Prostate gland (tissue), 2 donors: ENCODE results near the gene NOL3. TPM values are rescaled to one million over a fixed set of nuclear protein-coding genes. Genes with fewer than 3 reads are reported as not detected.
A peak's percentile ranks its signal among the peaks of the same experiment; 100 is the strongest.

Experiments used
- DNase-seq: peaks from one replicate; pipeline ENCODE4 v3.0.0-alpha.2; 2019; ENCODE audit warnings: low spot score
- H3K27ac ChIP-seq, 2 donors: fragments of 200-600 bp; sonication (generic); 2 replicates each; pipeline ENCODE4 v1.5.1; 2017 to 2019
- H3K27me3 ChIP-seq: fragments of 200-600 bp; sonication (generic); replicated peaks from 2 replicates; pipeline ENCODE4 v1.5.1; 2019; ENCODE audit not compliant: insufficient read depth
- H3K36me3 ChIP-seq, 2 donors: fragments of 200-600 bp; sonication (generic); 1 replicate in 1 of 2; 2 replicates in 1 of 2; pipeline versions ENCODE4 v1.5.1 to v1.8.1; 2017 to 2019
- H3K4me1 ChIP-seq: fragments of 200-600 bp; sonication (generic); replicated peaks from 2 replicates; pipeline ENCODE4 v1.5.1; 2019
- H3K4me3 ChIP-seq, 2 donors: fragments of 200-600 bp; sonication (generic); 2 replicates each; pipeline ENCODE4 v1.5.1; 2017 to 2019
- H3K9me3 ChIP-seq: fragments of 200-600 bp; sonication (generic); 2 replicates; pipeline ENCODE4 v1.5.1; 2017
- CTCF ChIP-seq, 4 experiments: fragments of 200-600 bp in 2 of 4; fragments of 450-650 bp in 2 of 4; sonication (generic) in 2 of 4; IDR thresholded peaks; 1 replicate in 3 of 4; 2 replicates in 1 of 4; pipeline ENCODE4 v1.5.1; 2016 to 2019; ENCODE audit warnings: antibody characterized with exemption in 4 of 4, mild to moderate bottlenecking in 2 of 4, moderate library complexity in 2 of 4
- POLR2A ChIP-seq: fragments of 450-650 bp; IDR thresholded peaks from one replicate; pipeline ENCODE4 v1.6.1; 2016; ENCODE audit warnings: antibody characterized with exemption, mild to moderate bottlenecking
- POLR2AphosphoS5 ChIP-seq: sonication (generic); formaldehyde crosslinking; IDR thresholded peaks from one replicate; pipeline ENCODE4 v1.6.1; 2017; ENCODE audit warnings: antibody characterized with exemption
- WGBS: methylation state at CpG from one replicate; pipeline ENCODE4 v1.1.5; 2018; 5-methylcytosine and 5-hydroxymethylcytosine counted together
- intact Hi-C: fragments of 100-400 bp; cut with DNase I; formaldehyde crosslinking; loops from one replicate; pipeline ENCODE4 v1.14.2; 2022
- total RNA-seq, 2 donors: library from RNA; depleted of rRNA; stranded (reverse); fragments of >200 nt; gene quantifications; one replicate each; pipeline ENCODE4 v1.1.0, GENCODE V29; 2016

NOL3 gene
- total RNA-seq, 2 donors from 2014 or later, result 60.8 to 129 TPM

GRCh38 chr16:67173323-67173722 is 3.0 kb downstream of the NOL3 start:
- Histone ChIP-seq H3K4me1 (peaks cover 25% of the 10 kb centered on the region), H3K27ac (peak overlapping the region; percentile 90 to 96), H3K9me3 (no peaks in the 10 kb centered on the region), H3K27me3 (no peaks in the 10 kb centered on the region), H3K36me3 (no peaks in the 10 kb centered on the region), H3K4me3 (peak overlapping the region; percentile 26 to 38)
- 89% methylated on average over 1 of the region's 1 CpG for WGBS
- DNase-seq, result no peak
- TF ChIP-seq POLR2AphosphoS5, result no peak
- TF ChIP-seq POLR2A, result no peak
- TF ChIP-seq CTCF (IDR thresholded peaks at IDR 0.05), result no peak
- intact Hi-C loops, result no loop called here

DNA sequence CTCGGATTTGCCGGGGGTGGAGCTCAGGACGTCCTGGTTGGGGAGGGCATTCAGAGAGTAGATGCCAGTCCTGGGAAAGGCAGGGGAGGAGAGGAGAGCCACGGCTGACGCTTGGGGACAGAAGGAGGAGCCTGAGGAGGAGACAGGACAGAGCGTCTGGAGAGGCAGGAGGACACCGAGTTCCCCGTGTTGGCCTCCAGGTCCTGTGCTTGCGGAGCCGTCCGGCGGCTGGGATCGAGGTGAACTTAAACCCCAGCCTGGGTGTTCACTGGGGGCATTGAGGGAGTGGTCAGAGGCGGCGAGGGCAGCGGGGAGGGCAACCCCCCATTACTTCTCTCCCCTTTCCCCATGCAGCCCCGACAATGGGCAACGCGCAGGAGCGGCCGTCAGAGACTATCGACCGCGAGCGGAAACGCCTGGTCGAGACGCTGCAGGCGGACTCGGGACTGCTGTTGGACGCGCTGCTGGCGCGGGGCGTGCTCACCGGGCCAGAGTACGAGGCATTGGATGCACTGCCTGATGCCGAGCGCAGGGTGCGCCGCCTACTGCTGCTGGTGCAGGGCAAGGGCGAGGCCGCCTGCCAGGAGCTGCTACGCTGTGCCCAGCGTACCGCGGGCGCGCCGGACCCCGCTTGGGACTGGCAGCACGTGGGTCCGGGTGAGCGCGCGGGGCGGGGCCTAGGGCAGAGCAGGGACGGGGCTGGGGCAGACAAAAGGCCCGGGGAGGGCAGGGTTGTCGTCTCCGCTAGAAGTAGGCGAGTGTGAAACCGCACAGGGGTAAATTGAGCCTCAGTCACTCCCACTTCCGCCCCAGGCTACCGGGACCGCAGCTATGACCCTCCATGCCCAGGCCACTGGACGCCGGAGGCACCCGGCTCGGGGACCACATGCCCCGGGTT is 3.7 kb downstream of the NOL3 start:
- H3K27ac ChIP-seq, result peak overlapping the region; percentile 90 to 96
- peak; percentile 88 for DNase-seq
- WGBS, result 2% methylated on average over 47 of the region's 71 CpGs
- H3K36me3 ChIP-seq, result no peaks in the 10 kb centered on the region
- H3K27me3 ChIP-seq, result no peaks in the 10 kb centered on the region
- H3K9me3 ChIP-seq, result no peaks in the 10 kb centered on the region
- H3K4me1 ChIP-seq, result peaks cover 24% of the 10 kb centered on the region
- H3K4me3 ChIP-seq, result peak overlapping the region; percentile 26 to 38
- intact Hi-C loops, result no loop called here
- TF ChIP-seq POLR2A (peak; percentile 67), CTCF (IDR thresholded peaks at IDR 0.05) (peak in 3 of 4 experiments; percentile 29 to 61 (median 51)), POLR2AphosphoS5 (peak; percentile 75)

DNA sequence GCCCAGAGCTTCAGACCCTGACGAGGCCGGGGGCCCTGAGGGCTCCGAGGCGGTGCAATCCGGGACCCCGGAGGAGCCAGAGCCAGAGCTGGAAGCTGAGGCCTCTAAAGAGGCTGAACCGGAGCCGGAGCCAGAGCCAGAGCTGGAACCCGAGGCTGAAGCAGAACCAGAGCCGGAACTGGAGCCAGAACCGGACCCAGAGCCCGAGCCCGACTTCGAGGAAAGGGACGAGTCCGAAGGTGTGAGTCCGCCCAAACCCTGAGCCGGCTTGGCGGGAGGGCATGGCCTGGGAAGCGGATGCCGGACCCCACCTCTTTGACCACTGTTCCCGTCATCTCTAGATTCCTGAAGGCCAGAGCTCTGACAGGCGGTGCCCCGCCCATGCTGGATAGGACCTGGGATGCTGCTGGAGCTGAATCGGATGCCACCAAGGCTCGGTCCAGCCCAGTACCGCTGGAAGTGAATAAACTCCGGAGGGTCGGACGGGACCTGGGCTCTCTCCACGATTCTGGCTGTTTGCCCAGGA is 4.4 kb downstream of the NOL3 start:
- 57% methylated on average over 24 of the region's 31 CpGs for WGBS

DNA sequence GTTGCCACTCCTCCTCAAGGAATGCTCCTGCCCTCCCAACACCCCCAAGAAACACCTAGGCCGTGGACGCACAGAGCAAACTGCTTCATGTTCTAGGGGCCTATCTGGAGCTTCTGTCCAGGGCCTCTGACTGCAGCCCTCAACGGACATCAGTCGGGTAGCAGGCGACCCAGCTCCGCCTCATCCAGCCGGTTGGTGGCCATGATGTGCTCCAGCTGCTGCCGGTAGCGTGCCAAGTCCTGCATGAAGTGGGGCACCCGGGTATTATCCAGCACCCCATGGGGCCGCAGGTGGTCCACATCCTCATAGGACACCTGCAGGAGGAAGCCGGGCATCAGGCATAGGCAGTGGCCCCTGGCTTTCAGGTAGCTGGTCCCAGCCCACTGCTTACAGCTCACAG is 6.3 kb downstream of the NOL3 start:
- H3K4me3 ChIP-seq, result no peak overlapping the region
- peaks cover 15% of the 10 kb centered on the region for H3K4me1 ChIP-seq
- H3K27me3 ChIP-seq, result no peaks in the 10 kb centered on the region
- intact Hi-C loops, result no loop called here
- no peaks in the 10 kb centered on the region for H3K36me3 ChIP-seq
- no peak for DNase-seq
- no peaks in the 10 kb centered on the region for H3K9me3 ChIP-seq
- TF ChIP-seq POLR2AphosphoS5 (no peak), CTCF (IDR thresholded peaks at IDR 0.05) (no peak), POLR2A (no peak)
- WGBS, result 81% methylated on average over 12 of the region's 12 CpGs
- H3K27ac ChIP-seq, result no peak overlapping the region

More for the DNA sequence above, 4.4 kb downstream of the NOL3 start:
- Histone ChIP-seq H3K27me3 (no peaks in the 10 kb centered on the region), H3K4me1 (peaks cover 17% of the 10 kb centered on the region), H3K4me3 (peak overlapping the region; percentile 26 to 38), H3K27ac (peak overlapping the region; percentile 90 to 96), H3K36me3 (no peaks in the 10 kb centered on the region), H3K9me3 (no peaks in the 10 kb centered on the region)
- TF ChIP-seq POLR2AphosphoS5 (no peak), POLR2A (no peak), CTCF (IDR thresholded peaks at IDR 0.05) (no peak)
- DNase-seq, result no peak
- intact Hi-C loops, result no loop called here
